Measurements from ENCODE around the gene ZFP64.

The ZFP64 gene

GRCh38 chr20:52160621-52161204 lies 30.9 kb downstream of the ZFP64 start:
- DNase-seq (ENCODE audit: extremely low read depth, insufficient read length), result no peak
- Histone ChIP-seq H3K4me3 (replicated peaks; ENCODE audit: low read depth, low read length) (no peak overlapping the region), H3K27me3 (replicated peaks; ENCODE audit: control insufficient read depth, insufficient read depth, low read length) (no peaks in the 10 kb centered on the region), H3K36me3 (ENCODE audit: control insufficient read depth, insufficient read depth, low read length) (peaks cover 22% of the 10 kb centered on the region)
- TF ChIP-seq CTCF (IDR thresholded peaks at IDR 0.05; ENCODE audit: insufficient read depth, low read length, poor library complexity, severe bottlenecking), result no peak

- TF ChIP-seq CTCF (IDR thresholded peaks at IDR 0.05; ENCODE audit: insufficient read depth, low read length, poor library complexity, severe bottlenecking), result no peak
- Histone ChIP-seq H3K4me3 (replicated peaks; ENCODE audit: low read depth, low read length) (no peak overlapping the region), H3K27me3 (replicated peaks; ENCODE audit: control insufficient read depth, insufficient read depth, low read length) (no peaks in the 10 kb centered on the region), H3K36me3 (ENCODE audit: control insufficient read depth, insufficient read depth, low read length) (peaks cover 21% of the 10 kb centered on the region)
- DNase-seq (ENCODE audit: extremely low read depth, insufficient read length), result no peak
Measured at GRCh38 chr20:52160049-52160570, 31.5 kb downstream of the ZFP64 start.

- DNase-seq (ENCODE audit: extremely low read depth, insufficient read length), result no peak
- peaks cover 20% of the 10 kb centered on the region for H3K36me3 ChIP-seq (ENCODE audit: control insufficient read depth, insufficient read depth, low read length)
- H3K4me3 ChIP-seq (replicated peaks; ENCODE audit: low read depth, low read length), result no peak overlapping the region
- no peaks in the 10 kb centered on the region for H3K27me3 ChIP-seq (replicated peaks; ENCODE audit: control insufficient read depth, insufficient read depth, low read length)
- TF ChIP-seq CTCF (IDR thresholded peaks at IDR 0.05; ENCODE audit: insufficient read depth, low read length, poor library complexity, severe bottlenecking), result no peak
Measured at GRCh38 chr20:52154575-52154974, 37.0 kb downstream of the ZFP64 start.

GRCh38 chr20:52153896-52154295 lies 37.7 kb downstream of the ZFP64 start:
- no peak for TF ChIP-seq CTCF (IDR thresholded peaks at IDR 0.05; ENCODE audit: insufficient read depth, low read length, poor library complexity, severe bottlenecking)
- peaks cover 19% of the 10 kb centered on the region for H3K36me3 ChIP-seq (ENCODE audit: control insufficient read depth, insufficient read depth, low read length)
- H3K27me3 ChIP-seq (replicated peaks; ENCODE audit: control insufficient read depth, insufficient read depth, low read length), result no peaks in the 10 kb centered on the region
- DNase-seq (ENCODE audit: extremely low read depth, insufficient read length), result no peak
- H3K4me3 ChIP-seq (replicated peaks; ENCODE audit: low read depth, low read length), result no peak overlapping the region

GRCh38 chr20:52152921-52153320 lies 38.7 kb downstream of the ZFP64 start:
- H3K27me3 ChIP-seq (replicated peaks; ENCODE audit: control insufficient read depth, insufficient read depth, low read length), result no peaks in the 10 kb centered on the region
- H3K36me3 ChIP-seq (ENCODE audit: control insufficient read depth, insufficient read depth, low read length), result peaks cover 13% of the 10 kb centered on the region
- no peak for TF ChIP-seq CTCF (IDR thresholded peaks at IDR 0.05; ENCODE audit: insufficient read depth, low read length, poor library complexity, severe bottlenecking)
- H3K4me3 ChIP-seq (replicated peaks; ENCODE audit: low read depth, low read length), result no peak overlapping the region
- no peak for DNase-seq (ENCODE audit: extremely low read depth, insufficient read length)

- H3K4me3 ChIP-seq (replicated peaks; ENCODE audit: low read depth, low read length), result no peak overlapping the region
- DNase-seq (ENCODE audit: extremely low read depth, insufficient read length), result no peak
- H3K36me3 ChIP-seq (ENCODE audit: control insufficient read depth, insufficient read depth, low read length), result peaks cover 13% of the 10 kb centered on the region
- H3K27me3 ChIP-seq (replicated peaks; ENCODE audit: control insufficient read depth, insufficient read depth, low read length), result no peaks in the 10 kb centered on the region
- TF ChIP-seq CTCF (IDR thresholded peaks at IDR 0.05; ENCODE audit: insufficient read depth, low read length, poor library complexity, severe bottlenecking), result no peak
Measured at GRCh38 chr20:52152416-52152815, 39.2 kb downstream of the ZFP64 start.

All from GM06990 (cell line).